ENCODE measurements around the gene PLEKHH2. TPM values are rescaled to one million over a fixed set of nuclear protein-coding genes. Genes with fewer than 3 reads are reported as not detected.
"Not testable (repeated sequence)": the region's sequence is repeated elsewhere in the genome, so short reads cannot be mapped to it uniquely, and the experiment has no call there.

The PLEKHH2 gene
- total and polyA plus RNA-seq, 2 of the 13 experiments (the other 11 are each of a cell fraction or from before 2014, with no cell fraction given): 1.1 to 3.0 TPM

DNA sequence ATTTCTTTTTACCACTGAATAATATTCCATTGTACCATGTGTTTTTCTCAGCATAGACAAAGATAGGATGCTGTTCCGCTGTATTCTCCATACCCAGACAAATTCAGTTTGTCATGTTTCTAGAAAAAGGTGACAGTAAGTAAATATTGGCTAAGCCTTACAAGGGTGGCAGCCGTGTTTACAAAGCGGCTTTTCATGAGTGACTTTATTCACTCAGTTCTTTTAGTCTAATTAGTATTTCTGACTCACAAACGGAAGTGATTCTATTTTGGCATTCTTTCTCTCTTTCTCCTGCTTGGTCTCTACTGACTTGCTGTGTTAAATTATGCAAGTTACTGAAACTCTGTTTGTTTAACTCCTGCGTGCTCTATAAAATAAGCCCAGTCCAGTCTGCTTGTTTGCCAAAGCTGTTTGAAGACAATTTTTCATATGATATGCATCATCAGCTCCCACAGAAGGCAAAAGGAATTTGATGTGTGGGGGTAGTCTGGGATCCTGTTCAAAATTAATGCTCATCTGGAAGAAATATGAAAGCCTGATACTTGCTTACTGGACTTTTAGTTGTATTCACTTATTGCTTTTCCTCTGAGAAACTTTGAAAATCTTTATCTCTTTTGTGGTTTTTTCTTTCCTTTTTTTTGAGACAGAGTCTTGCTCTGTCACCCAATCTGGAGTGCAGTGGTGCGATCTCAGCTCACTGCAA lies 2.3 kb upstream of the PLEKHH2 start (continued):
- TF ChIP-seq, protein P1, sequence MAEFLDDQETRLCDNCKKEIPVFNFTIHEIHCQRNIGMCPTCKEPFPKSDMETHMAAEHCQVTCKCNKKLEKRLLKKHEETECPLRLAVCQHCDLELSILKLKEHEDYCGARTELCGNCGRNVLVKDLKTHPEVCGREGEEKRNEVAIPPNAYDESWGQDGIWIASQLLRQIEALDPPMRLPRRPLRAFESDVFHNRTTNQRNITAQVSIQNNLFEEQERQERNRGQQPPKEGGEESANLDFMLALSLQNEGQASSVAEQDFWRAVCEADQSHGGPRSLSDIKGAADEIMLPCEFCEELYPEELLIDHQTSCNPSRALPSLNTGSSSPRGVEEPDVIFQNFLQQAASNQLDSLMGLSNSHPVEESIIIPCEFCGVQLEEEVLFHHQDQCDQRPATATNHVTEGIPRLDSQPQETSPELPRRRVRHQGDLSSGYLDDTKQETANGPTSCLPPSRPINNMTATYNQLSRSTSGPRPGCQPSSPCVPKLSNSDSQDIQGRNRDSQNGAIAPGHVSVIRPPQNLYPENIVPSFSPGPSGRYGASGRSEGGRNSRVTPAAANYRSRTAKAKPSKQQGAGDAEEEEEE (CRISPR knock-in tag; IDR thresholded peaks at IDR 0.05; ENCODE audit: borderline replicate concordance): no peak
- TF ChIP-seq, protein P2, sequence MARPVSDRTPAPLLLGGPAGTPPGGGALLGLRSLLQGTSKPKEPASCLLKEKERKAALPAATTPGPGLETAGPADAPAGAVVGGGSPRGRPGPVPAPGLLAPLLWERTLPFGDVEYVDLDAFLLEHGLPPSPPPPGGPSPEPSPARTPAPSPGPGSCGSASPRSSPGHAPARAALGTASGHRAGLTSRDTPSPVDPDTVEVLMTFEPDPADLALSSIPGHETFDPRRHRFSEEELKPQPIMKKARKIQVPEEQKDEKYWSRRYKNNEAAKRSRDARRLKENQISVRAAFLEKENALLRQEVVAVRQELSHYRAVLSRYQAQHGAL (CRISPR knock-in tag; IDR thresholded peaks at IDR 0.05; ENCODE audit: not compliant biosample characterization): no peak
- peak; percentile 53 for TF ChIP-seq GATAD1 (CRISPR knock-in tag; IDR thresholded peaks at IDR 0.05)

DNA sequence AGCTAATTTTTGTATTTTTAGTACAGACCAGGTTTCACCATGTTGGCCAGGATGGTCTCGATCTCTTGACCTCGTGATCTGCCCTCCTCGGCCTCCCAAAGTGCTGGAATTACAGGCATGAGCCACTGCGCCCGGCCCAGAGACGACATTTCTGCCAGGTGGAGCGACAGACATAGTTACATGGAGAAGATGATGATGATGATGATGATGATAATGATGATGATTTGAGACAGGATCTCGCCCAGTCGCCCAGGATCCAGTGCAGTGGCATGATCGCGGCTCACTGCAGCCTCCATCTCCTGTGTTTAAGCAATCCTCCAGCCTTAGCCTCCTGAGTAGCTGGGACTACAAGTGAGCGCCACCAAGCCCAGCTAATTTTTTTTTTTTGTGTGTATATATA lies 907 bp upstream of the PLEKHH2 start:
- CTCF ChIA-PET (ENCODE audit: low intra/inter-chr PET ratio, low total read pairs); BruUV-seq (replicated peaks); FAIRE-seq; DNase-seq (ENCODE audit: low spot score); H4K20me1 ChIP-seq (ENCODE audit: insufficient read depth, low read length); H3K27ac ChIP-seq (ENCODE audit: extremely low read length, insufficient read depth, low read length); in situ Hi-C loops (cut with HindIII; ENCODE audit: extremely low pct_ligation_motif_present, low pct_unique_long_range_greater_than_20kb); H3K4me3 ChIP-seq (replicated peaks in 1 of 3; ENCODE audit: insufficient read depth in 1 of 3, low read depth in 2 of 3, low read length in 3 of 3); H3K9ac ChIP-seq (ENCODE audit: insufficient read depth, low read depth, low read length); H3K79me2 ChIP-seq (ENCODE audit: insufficient read depth, low read length); ATAC-seq; H3K9me3 ChIP-seq (ENCODE audit: low read length); H3K4me2 ChIP-seq (ENCODE audit: low read depth, low read length); H3K36me3 ChIP-seq (replicated peaks in 1 of 2; ENCODE audit: control insufficient read depth in 1 of 2, insufficient read depth in 2 of 2, low read length in 2 of 2); H2AFZ ChIP-seq (ENCODE audit: low read length); TF ChIP-seq CREB1 (CRISPR knock-in tag; IDR thresholded peaks at IDR 0.05): not testable (repeated sequence)
- peak; percentile 60 for TF ChIP-seq CREB1 (IDR thresholded peaks at IDR 0.05)
- H3K4me1 ChIP-seq (ENCODE audit: insufficient read depth, low read length): peaks cover 62% of the 10 kb centered on the region
- 87% methylated on average over 12 of the region's 12 CpGs for WGBS (ENCODE audit: low lambda C conversion rate)
- intact Hi-C loops (cut with micrococcal nuclease; ENCODE audit: unreplicated experiment): loop anchor here (10.0 kb wide), 1 partner anchor 139 kb away; the partner anchor contains the start of gene DYNC2LI1
- H3K27me3 ChIP-seq (ENCODE audit: control insufficient read depth in 1 of 2, insufficient read depth in 2 of 2, low read length in 2 of 2): peaks cover 0 to 33% of the 10 kb centered on the region in 2 experiments; a peak in 3 of 5 replicates
- POLR2A ChIA-PET: interaction anchor here (0.7 to 3.1 kb wide), 5 partner anchors 13 to 844 kb away, joined by 3 to 14 read pairs (median 7); partner anchors contain the start of genes C1GALT1C1L, HAAO and THADA
